Adipocyte (in vitro differentiated cells): ENCODE data around the gene GCC2.
A peak's percentile ranks its signal among the peaks of the same experiment; 100 is the strongest.
"Not testable (repeated sequence)": the region's sequence is repeated elsewhere in the genome, so short reads cannot be mapped to it uniquely, and the experiment has no call there.

Experiments
- DNase-seq: peaks from one replicate; pipeline ENCODE4 v3.0.0-alpha.2; 2015; ENCODE audit warnings: low read depth
- H3K27me3 ChIP-seq: replicated peaks from 2 replicates; pipeline ENCODE4 v1.7.0; 2013; ENCODE audit warnings: mild to moderate bottlenecking, low read length, moderate library complexity; ENCODE audit not compliant: control insufficient read depth, insufficient read depth
- H3K36me3 ChIP-seq: 2 replicates; pipeline ENCODE4 v1.7.0; 2013; ENCODE audit warnings: low read length, mild to moderate bottlenecking, moderate library complexity; ENCODE audit not compliant: control insufficient read depth, insufficient read depth, severe bottlenecking
- H3K4me1 ChIP-seq: 2 replicates; pipeline ENCODE4 v1.7.0; 2013; ENCODE audit warnings: mild to moderate bottlenecking, low read length, moderate library complexity; ENCODE audit not compliant: control insufficient read depth, insufficient read depth
- H3K4me3 ChIP-seq: 2 replicates; pipeline ENCODE4 v1.7.0; 2013; ENCODE audit warnings: mild to moderate bottlenecking, low read length, moderate library complexity
- H3K9ac ChIP-seq: 2 replicates; pipeline ENCODE4 v1.7.0; 2013; ENCODE audit warnings: mild to moderate bottlenecking, low read length, moderate library complexity
- H3K9me3 ChIP-seq: 2 replicates; pipeline ENCODE4 v1.7.0; 2013; ENCODE audit warnings: mild to moderate bottlenecking, low read length, moderate library complexity; ENCODE audit not compliant: control insufficient read depth

Gene GCC2

DNA sequence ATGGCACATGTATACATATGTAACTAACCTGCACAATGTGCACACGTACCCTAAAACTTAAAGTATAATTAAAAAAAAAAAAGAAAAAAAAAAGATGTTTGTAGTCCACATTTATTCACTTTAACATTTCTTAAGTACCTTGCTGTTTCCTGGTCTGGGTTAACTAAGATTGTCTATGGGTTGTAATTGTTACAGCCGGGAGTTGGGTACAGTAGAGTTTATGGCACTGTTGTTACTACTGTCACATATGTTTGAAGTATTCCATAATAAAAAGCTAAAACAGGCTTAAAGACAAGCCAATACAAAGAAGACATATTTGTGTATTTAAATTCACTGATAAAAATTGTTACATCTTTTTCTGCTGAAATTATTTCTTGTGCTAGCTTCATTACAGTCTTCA lies 36.2 kb downstream of the GCC2 start:
- DNase-seq = no peak
- no peaks in the 10 kb centered on the region for H3K27me3 ChIP-seq
- no peak overlapping the region for H3K4me3 ChIP-seq
- peaks cover 8% of the 10 kb centered on the region for H3K4me1 ChIP-seq
- H3K9ac ChIP-seq = no peak overlapping the region
- H3K36me3 ChIP-seq = peaks cover 83% of the 10 kb centered on the region
- no peaks in the 10 kb centered on the region for H3K9me3 ChIP-seq

DNA sequence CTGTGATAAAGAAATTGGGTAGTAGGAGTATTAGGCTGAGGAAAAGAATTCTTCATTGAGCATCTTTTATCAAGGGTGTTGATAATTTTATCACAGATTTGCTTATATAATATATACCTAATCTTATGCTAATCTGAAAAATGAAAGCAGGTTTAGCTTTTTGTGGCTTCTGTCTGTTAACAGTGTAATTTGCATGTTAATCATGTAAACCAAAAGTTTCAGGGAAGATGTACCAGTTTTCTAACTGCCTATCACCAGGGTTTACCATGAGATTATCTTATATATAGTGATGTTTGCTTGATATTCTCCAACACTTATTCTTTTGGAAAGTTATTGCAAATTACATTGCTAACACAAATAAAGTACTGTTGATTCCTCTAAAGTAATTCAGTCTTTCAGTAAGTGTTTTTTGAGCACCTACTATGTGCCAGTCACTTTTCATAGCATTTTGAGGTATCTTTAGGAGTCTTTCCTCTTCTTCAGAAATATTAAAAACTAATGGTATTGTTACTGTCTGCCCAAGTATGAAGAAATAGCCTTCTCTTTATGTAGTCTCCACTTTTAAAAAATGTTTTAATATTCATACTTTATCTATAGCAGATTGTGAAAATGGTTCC lies 41.6 kb downstream of the GCC2 start:
- no peak for DNase-seq
- H3K36me3 ChIP-seq = peaks cover 75% of the 10 kb centered on the region
- no peaks in the 10 kb centered on the region for H3K9me3 ChIP-seq
- H3K4me3 ChIP-seq = no peak overlapping the region
- H3K27me3 ChIP-seq = no peaks in the 10 kb centered on the region
- H3K9ac ChIP-seq = no peak overlapping the region
- peaks cover 19% of the 10 kb centered on the region for H3K4me1 ChIP-seq

DNA sequence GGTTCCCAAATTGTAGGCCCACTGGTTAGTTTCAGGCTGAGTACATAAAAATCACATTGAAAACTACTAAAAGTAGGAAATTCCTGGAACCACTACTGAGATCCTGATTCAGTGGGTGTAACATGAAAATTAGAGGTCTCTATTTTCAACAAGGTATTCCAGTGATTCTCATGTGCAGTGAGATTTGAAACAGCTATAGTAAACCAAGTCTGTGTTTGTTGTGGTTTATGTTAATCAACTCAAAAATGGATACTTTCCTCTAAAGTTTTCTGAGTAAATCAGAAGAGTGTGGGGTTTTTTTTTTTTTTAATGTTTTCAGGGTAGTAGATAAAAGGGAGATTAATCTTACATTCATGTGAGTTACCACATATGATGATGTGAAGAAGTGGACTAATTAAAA lies 42.8 kb downstream of the GCC2 start:
- peaks cover 16% of the 10 kb centered on the region for H3K4me1 ChIP-seq
- H3K4me3 ChIP-seq = no peak overlapping the region
- peak; percentile 7 for DNase-seq
- no peaks in the 10 kb centered on the region for H3K27me3 ChIP-seq
- no peaks in the 10 kb centered on the region for H3K9me3 ChIP-seq
- H3K9ac ChIP-seq = no peak overlapping the region
- peaks cover 66% of the 10 kb centered on the region for H3K36me3 ChIP-seq

DNA sequence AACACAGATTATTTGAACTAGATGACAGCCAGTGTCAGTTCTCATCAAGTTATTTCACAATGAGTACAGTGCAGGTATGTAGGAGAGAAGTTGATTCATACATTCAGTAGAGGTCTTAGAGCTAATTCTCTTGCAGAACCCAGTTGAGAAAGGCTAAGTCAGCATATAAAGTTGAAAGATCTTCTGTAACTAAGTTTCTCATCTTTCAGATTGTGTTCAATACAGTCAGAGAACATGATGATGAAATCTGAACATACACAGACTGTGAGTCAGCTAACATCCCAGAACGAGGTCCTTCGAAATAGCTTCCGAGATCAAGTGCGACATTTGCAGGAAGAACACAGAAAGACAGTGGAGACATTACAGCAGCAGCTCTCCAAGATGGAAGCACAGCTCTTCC lies 43.4 kb downstream of the GCC2 start:
- DNase-seq = peak; percentile 92
- H3K4me3 ChIP-seq = no peak overlapping the region
- H3K36me3 ChIP-seq = peaks cover 66% of the 10 kb centered on the region
- H3K4me1 ChIP-seq = peaks cover 16% of the 10 kb centered on the region
- no peaks in the 10 kb centered on the region for H3K27me3 ChIP-seq
- H3K9me3 ChIP-seq = no peaks in the 10 kb centered on the region
- H3K9ac ChIP-seq = no peak overlapping the region

DNA sequence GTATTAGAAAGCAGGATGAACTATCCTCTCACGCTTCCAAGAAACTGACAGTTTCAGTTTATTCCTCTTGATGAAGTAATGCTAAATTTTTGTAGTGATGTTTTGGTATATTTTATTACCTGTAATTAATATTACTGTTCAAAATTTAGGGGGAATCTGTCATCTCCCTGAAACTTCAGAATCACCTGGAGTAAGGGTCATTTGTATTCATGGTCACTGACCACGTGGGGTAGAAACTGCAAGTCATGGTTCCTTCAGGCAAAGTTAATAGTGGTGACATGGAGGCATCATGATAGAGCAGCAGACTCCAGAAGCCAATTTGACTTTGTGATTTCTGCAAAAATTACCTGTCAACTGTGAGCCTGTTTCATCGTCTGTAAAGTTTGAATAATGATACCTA lies 47.2 kb downstream of the GCC2 start:
- Histone ChIP-seq H3K4me1 (peaks cover 11% of the 10 kb centered on the region), H3K36me3 (peaks cover 45% of the 10 kb centered on the region)
- not testable (repeated sequence) for DNase-seq, H3K9me3 ChIP-seq, H3K27me3 ChIP-seq, H3K4me3 ChIP-seq, H3K9ac ChIP-seq

DNA sequence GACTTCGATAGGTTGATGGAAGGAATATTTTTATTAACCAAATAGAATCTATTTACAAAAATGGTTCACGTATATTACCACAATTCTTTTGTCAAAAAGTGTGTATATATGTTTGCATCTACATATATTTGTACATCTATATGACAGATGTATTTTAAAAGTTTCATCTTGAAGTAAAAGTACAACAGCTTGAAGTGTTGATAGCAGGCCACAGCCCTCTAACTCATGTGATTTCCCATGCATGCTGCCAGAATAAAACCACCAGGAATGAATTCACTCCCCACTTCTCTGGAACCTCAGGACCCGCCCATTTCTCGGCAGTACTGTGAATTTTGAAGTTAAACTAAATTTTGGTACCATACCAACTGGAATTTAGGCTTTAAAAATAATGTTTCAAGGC lies 58.6 kb downstream of the GCC2 start:
- H3K4me1 ChIP-seq, DNase-seq, H3K27me3 ChIP-seq, H3K9ac ChIP-seq, H3K4me3 ChIP-seq, H3K9me3 ChIP-seq: not testable (repeated sequence)
- peaks cover 11% of the 10 kb centered on the region for H3K36me3 ChIP-seq

DNA sequence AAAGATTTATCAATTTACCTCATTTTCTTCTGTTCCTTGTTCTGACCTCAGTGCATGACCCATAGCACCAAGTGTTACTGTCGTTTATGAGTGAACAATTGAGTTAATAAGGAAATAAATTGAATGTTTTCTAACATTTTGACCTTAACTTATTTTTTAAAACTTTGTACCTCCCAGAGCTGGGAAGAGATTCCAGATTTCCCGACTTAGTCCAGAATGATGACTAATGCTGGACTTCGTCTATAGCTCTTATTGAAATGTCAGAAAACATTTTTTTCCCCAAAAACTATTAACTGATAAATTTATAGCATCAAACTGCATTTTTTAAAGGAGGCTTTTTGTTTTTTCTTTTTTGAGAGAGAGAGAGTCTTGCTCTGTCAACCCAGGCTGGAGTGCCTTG lies 63.4 kb downstream of the GCC2 start:
- H3K36me3 ChIP-seq, H3K9me3 ChIP-seq, H3K27me3 ChIP-seq, DNase-seq, H3K4me3 ChIP-seq, H3K9ac ChIP-seq, H3K4me1 ChIP-seq: not testable (repeated sequence)

DNA sequence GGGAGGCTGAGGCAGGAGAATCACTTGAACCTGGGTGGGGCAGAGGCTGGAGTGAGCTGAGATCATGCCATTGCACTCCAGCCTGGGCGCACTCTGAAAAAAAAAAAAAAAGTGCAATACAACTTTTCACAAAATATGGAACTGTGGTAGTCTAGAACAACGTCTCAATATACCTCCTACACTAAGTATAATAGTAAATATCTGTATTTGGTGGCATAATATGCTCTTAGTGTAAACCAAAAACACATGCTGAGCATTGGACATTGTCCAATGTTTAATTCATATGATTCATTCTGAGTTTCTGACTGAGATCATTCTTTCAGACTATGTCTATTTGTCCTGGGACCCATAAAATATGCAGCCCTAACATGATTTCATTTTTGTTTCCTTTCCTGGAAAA lies 65.5 kb downstream of the GCC2 start:
- H3K9me3 ChIP-seq, H3K27me3 ChIP-seq, H3K4me3 ChIP-seq, H3K36me3 ChIP-seq, H3K9ac ChIP-seq, H3K4me1 ChIP-seq: not testable (repeated sequence)
- DNase-seq = peak; percentile 49

DNA sequence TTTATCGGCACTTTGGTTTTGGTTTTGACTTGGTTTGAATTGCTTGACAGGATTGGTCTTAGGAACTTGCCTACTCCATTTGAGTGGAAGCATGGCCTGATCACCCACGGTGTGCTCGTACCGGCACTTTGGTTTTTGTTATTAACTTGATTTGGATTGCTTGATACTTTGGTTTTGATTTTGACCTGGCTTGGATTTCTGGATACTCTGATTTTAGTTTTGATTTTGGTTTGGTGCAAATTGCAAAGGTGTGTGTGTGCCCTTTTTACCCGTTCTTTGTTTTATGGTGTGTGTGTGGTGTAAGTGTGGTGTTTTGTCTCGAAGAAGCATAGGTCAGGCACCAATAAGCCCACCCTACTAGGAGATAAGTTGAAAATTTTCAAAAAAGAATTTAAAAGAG lies 75.7 kb downstream of the GCC2 start:
- DNase-seq, H3K9me3 ChIP-seq, H3K9ac ChIP-seq, H3K27me3 ChIP-seq, H3K4me1 ChIP-seq, H3K36me3 ChIP-seq, H3K4me3 ChIP-seq: not testable (repeated sequence)

DNA sequence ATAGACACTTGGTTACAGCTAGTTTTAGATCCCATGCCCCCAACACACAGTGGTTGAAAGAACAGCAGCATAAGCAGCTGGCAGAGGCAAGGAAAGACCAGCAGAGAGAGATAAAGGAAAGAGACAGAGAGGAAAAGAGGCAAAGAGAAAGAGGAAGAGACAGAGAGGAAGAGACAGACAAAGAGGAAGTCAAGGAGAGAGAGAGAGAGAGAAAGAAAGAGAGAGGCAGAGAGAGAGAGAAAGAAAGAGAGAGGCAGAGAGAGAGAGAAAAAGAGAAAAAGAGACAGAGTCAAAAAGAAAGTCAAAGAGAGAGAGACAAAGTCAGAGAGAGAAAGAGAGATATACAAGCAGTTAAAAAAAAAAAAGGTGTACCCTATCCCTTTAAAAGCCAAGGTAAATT lies 76.3 kb downstream of the GCC2 start:
- not testable (repeated sequence) for H3K9me3 ChIP-seq, DNase-seq, H3K4me3 ChIP-seq, H3K36me3 ChIP-seq, H3K4me1 ChIP-seq, H3K27me3 ChIP-seq, H3K9ac ChIP-seq

DNA sequence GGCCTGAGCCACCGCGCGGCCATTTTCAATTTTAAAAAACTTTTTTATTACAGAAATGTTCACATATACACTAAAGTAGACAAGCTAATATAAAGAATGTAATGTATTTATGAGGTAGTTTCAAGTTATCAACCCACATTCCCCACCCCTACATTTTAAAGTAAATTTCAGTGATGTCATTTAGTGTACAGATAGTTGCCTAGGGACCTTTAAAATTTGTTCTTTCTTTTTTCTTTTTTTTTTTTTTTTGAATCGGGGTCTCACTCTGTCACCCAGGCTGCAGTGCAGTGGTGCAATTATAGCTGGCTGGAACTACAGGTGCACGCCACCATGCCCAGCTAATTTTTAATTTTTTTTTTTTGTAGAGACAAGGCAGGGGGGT lies 82.7 kb downstream of the GCC2 start:
- Histone ChIP-seq H3K9me3 (no peaks in the 10 kb centered on the region), H3K36me3 (no peaks in the 10 kb centered on the region), H3K9ac (no peak overlapping the region), H3K27me3 (no peaks in the 10 kb centered on the region), H3K4me3 (no peak overlapping the region), H3K4me1 (peaks cover 17% of the 10 kb centered on the region)
- DNase-seq = no peak

DNA sequence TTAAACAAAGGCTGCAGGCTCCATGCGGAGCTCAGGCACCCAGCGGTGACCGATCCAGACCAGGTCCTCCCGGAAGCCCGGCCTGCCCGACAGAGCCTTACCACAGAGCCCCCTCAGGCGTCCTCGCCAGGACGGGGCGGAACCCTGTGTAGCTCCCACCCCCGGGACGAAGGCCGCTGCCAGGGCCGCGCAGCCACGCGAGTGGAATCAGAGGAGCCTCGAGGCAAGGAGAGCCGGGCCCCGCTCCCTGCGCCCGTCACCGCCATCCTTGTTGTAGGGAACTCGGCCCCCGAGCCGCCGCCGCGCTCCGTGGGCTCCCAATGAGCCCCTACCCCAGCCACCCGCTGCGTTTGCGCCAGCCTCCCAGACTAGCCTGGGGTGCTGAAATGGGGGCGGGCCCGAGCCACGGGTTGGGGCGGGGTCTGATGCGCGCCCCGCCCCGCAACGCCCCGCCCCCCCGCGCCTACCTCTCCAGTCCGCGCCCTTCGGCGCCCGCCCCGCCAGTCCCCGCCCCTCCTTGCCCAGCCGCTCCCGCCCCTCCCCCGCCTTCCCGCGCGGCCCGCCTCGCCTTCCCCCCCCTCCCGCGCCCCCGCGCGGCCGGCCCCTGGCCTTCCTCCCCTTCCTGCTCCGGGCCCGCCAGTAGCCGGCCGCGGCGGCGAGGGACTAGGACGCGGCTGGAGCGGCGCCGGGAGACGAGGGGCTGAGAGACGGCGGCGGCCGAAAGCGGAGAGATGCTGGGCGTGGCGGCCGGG lies 85.0 kb downstream of the GCC2 start, which contains the start of gene LIMS1:
Gene LIMS1, plus strand, starts transcription at position 639 of the 752 bp plus-strand sequence. Its CDS starts 93 bp downstream, at position 732.
- no peaks in the 10 kb centered on the region for H3K27me3 ChIP-seq
- no peaks in the 10 kb centered on the region for H3K36me3 ChIP-seq
- peaks cover 32% of the 10 kb centered on the region for H3K4me1 ChIP-seq
- H3K9me3 ChIP-seq = no peaks in the 10 kb centered on the region
- H3K9ac ChIP-seq = peak within 1 kb of the TSS; percentile 95
- peak within 1 kb of the TSS; percentile 89 for H3K4me3 ChIP-seq
- DNase-seq = peak; percentile 96
